ENCODE results near the gene PHACTR2.
"Not testable (repeated sequence)": the region's sequence is repeated elsewhere in the genome, so short reads cannot be mapped to it uniquely, and the experiment has no call there.

PHACTR2 gene

DNA sequence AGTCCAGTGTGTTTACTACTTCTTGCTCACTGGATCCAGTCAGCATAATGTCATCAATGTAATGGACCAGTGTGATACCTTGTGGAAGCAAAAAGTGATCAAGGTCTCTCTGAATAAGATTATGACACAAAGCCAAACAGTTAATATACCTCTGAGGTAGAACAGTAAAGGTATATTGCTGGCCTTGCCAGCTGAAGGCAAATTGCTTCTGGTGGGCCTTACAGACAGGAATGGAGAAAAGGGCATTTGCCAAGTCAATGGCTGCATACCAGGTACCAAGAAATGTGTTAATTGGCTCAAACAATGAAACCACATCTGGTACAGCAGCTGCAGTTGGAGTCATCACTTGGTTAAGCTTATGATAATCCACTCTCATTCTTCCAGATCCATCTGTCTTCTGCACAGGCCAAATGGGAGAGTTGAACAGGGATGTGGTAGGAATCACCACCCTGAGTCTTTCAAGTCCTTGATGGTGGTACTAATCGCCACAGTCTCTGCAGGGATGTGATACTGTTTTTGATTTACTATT is 193.5 kb downstream of the PHACTR2 start:
- not testable (repeated sequence) for H3K4me3 ChIP-seq (ENCODE audit: insufficient read depth, low read depth, low read length); H3K4me1 ChIP-seq (ENCODE audit: control insufficient read depth, insufficient read depth, low read length); H3K27ac ChIP-seq (ENCODE audit: insufficient read depth, low read depth, low read length, poor library complexity, severe bottlenecking); H3K9me3 ChIP-seq (ENCODE audit: control insufficient read depth, low read length); H3K27me3 ChIP-seq (ENCODE audit: control insufficient read depth, insufficient read depth, low read length, poor library complexity, severe bottlenecking); H3K36me3 ChIP-seq (ENCODE audit: control insufficient read depth, insufficient read depth, low read length)
- WGBS, 2 experiments, result 89 to 92% methylated on average over 1 of the region's 1 CpG

- Histone ChIP-seq H3K36me3 (ENCODE audit: control insufficient read depth, insufficient read depth, low read length) (no peaks in the 10 kb centered on the region), H3K27me3 (ENCODE audit: control insufficient read depth, insufficient read depth, low read length, poor library complexity, severe bottlenecking) (no peaks in the 10 kb centered on the region), H3K4me1 (ENCODE audit: control insufficient read depth, insufficient read depth, low read length) (no peaks in the 10 kb centered on the region), H3K27ac (ENCODE audit: insufficient read depth, low read depth, low read length, poor library complexity, severe bottlenecking) (no peak overlapping the region), H3K4me3 (ENCODE audit: insufficient read depth, low read depth, low read length) (no peak overlapping the region), H3K9me3 (ENCODE audit: control insufficient read depth, low read length) (no peaks in the 10 kb centered on the region)
- 94 to 100% methylated on average over 1 of the region's 2 CpGs for WGBS, 2 experiments
Measured at GRCh38 chr6:143872201-143872600, 194.4 kb downstream of the PHACTR2 start.

DNA sequence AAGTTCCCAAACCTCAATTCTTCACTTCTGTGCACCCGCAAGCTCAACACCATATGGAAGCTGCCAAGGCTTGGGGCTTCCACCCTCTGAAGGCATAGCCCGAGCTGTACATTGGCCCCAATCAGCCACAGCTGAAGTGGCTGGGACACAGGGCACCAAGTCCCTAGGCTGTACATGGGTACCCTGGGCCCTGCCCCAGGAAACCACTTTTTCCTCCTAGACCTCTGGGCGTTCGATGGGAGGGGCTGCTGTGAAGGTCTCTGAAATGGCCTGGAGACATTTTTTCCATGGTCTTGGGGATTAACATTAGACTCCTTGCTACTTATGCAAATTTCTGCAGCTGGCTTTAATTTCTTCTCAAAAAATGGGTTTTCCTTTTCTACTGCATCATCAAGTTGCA is 195.8 kb downstream of the PHACTR2 start:
- not testable (repeated sequence) for H3K27me3 ChIP-seq (ENCODE audit: control insufficient read depth, insufficient read depth, low read length, poor library complexity, severe bottlenecking); H3K36me3 ChIP-seq (ENCODE audit: control insufficient read depth, insufficient read depth, low read length); H3K4me3 ChIP-seq (ENCODE audit: insufficient read depth, low read depth, low read length)

DNA sequence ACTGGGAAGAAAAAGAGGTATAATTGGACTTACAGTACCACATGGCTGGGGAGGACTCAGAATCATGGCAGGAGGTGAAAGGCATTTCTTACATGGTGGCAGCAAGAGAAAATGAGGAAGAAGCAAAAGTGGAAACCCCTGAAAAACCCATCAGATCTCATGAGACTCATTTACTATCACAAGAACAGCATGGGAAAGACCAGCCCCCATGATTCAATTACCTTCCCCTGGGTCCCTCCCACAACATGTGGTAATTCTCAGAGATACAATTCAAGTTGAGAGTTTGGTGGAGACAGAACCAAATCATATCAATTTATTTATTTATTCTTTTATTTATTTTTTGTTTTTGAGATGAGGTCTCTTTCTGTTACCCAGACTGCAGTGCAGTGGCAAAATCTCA is 196.7 kb downstream of the PHACTR2 start:
- H3K27me3 ChIP-seq (ENCODE audit: control insufficient read depth, insufficient read depth, low read length, poor library complexity, severe bottlenecking); H3K4me3 ChIP-seq (ENCODE audit: insufficient read depth, low read depth, low read length); H3K36me3 ChIP-seq (ENCODE audit: control insufficient read depth, insufficient read depth, low read length); H3K9me3 ChIP-seq (ENCODE audit: control insufficient read depth, low read length); H3K27ac ChIP-seq (ENCODE audit: insufficient read depth, low read depth, low read length, poor library complexity, severe bottlenecking); H3K4me1 ChIP-seq (ENCODE audit: control insufficient read depth, insufficient read depth, low read length): not testable (repeated sequence)

More for the DNA sequence above, 195.8 kb downstream of the PHACTR2 start:
- H3K9me3 ChIP-seq (ENCODE audit: control insufficient read depth, low read length); H3K27ac ChIP-seq (ENCODE audit: insufficient read depth, low read depth, low read length, poor library complexity, severe bottlenecking); H3K4me1 ChIP-seq (ENCODE audit: control insufficient read depth, insufficient read depth, low read length): not testable (repeated sequence)
- 91 to 94% methylated on average over 4 of the region's 4 CpGs for WGBS, 2 experiments

DNA sequence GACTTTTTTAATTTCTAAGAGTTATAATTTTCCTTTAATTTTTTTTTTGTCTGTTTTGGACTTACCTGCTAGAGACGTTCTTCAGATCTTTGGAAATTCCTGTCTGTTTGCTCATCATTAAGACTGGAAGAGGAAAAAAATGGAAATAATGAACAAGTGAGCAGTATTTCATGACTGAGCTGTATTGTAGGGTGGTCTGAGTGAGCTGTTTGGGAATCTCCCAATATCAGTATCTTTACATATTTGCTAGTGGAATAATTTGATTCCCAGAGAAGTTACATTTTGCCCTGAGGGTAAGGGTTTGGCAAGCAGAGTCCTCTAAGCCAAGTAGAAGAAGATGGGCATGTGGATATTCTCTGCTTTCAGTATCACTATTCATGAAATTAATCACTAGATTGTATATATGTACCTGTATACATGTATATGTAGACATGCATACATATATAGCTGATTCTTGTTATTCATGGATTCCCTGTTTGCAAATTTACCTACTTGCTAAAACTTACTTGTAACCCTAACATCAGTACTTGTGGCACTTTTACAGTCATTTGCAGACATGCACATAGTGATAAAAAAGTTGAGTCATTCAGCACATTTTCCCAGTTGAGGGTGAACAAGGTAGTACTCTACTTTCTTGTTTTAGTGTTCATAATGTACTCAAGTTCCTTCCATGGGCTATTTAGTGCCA is 200.0 kb downstream of the PHACTR2 start:
- Histone ChIP-seq H3K4me3 (ENCODE audit: insufficient read depth, low read depth, low read length) (no peak overlapping the region), H3K36me3 (ENCODE audit: control insufficient read depth, insufficient read depth, low read length) (no peaks in the 10 kb centered on the region), H3K4me1 (ENCODE audit: control insufficient read depth, insufficient read depth, low read length) (no peaks in the 10 kb centered on the region), H3K27ac (ENCODE audit: insufficient read depth, low read depth, low read length, poor library complexity, severe bottlenecking) (no peak overlapping the region), H3K9me3 (ENCODE audit: control insufficient read depth, low read length) (no peaks in the 10 kb centered on the region), H3K27me3 (ENCODE audit: control insufficient read depth, insufficient read depth, low read length, poor library complexity, severe bottlenecking) (no peaks in the 10 kb centered on the region)
- WGBS, 2 experiments, result 100% methylated on average over 1 of the region's 1 CpG

GRCh38 chr6:143878272-143878760 is 200.6 kb downstream of the PHACTR2 start:
- Histone ChIP-seq H3K27me3 (ENCODE audit: control insufficient read depth, insufficient read depth, low read length, poor library complexity, severe bottlenecking) (no peaks in the 10 kb centered on the region), H3K36me3 (ENCODE audit: control insufficient read depth, insufficient read depth, low read length) (no peaks in the 10 kb centered on the region), H3K9me3 (ENCODE audit: control insufficient read depth, low read length) (no peaks in the 10 kb centered on the region), H3K27ac (ENCODE audit: insufficient read depth, low read depth, low read length, poor library complexity, severe bottlenecking) (no peak overlapping the region), H3K4me1 (ENCODE audit: control insufficient read depth, insufficient read depth, low read length) (no peaks in the 10 kb centered on the region), H3K4me3 (ENCODE audit: insufficient read depth, low read depth, low read length) (no peak overlapping the region)
- WGBS, 2 experiments, result 89 to 92% methylated on average over 3 of the region's 3 CpGs

- no peak overlapping the region for H3K27ac ChIP-seq (ENCODE audit: insufficient read depth, low read depth, low read length, poor library complexity, severe bottlenecking)
- 92 to 100% methylated on average over 2 of the region's 2 CpGs for WGBS, 2 experiments
- H3K4me1 ChIP-seq (ENCODE audit: control insufficient read depth, insufficient read depth, low read length), result no peaks in the 10 kb centered on the region
- no peaks in the 10 kb centered on the region for H3K36me3 ChIP-seq (ENCODE audit: control insufficient read depth, insufficient read depth, low read length)
- no peak overlapping the region for H3K4me3 ChIP-seq (ENCODE audit: insufficient read depth, low read depth, low read length)
- no peaks in the 10 kb centered on the region for H3K9me3 ChIP-seq (ENCODE audit: control insufficient read depth, low read length)
- H3K27me3 ChIP-seq (ENCODE audit: control insufficient read depth, insufficient read depth, low read length, poor library complexity, severe bottlenecking), result no peaks in the 10 kb centered on the region
Measured at GRCh38 chr6:143880412-143880811, 202.6 kb downstream of the PHACTR2 start.
